Left renal pelvis (tissue), 4 donors: ENCODE data around the gene SCARF2. TPM values are rescaled to one million over a fixed set of nuclear protein-coding genes. Genes with fewer than 3 reads are reported as not detected.
"Not testable (repeated sequence)": the region's sequence is repeated elsewhere in the genome, so short reads cannot be mapped to it uniquely, and the experiment has no call there.

Experiments used
- DNase-seq, 4 donors: peaks; one replicate each; pipeline ENCODE4 v3.0.0-alpha.2; 2013; ENCODE audit warnings: low read depth in 4 of 4, low spot score in 3 of 4
- polyA plus RNA-seq, 4 donors: library from polyadenylated mRNA; unstranded; fragments of 120-200 nt; gene quantifications; one replicate each; pipeline ENCODE4 v1.2.1, GENCODE V29; 2013; ENCODE audit not compliant: insufficient read length in 4 of 4

SCARF2 gene
- polyA plus RNA-seq, 4 donors: 15.6 to 39.7 (median 22.4) TPM

GRCh38 chr22:20415241-20415640 lies 22.4 kb downstream of the SCARF2 start:
- not testable (repeated sequence) for DNase-seq

DNA sequence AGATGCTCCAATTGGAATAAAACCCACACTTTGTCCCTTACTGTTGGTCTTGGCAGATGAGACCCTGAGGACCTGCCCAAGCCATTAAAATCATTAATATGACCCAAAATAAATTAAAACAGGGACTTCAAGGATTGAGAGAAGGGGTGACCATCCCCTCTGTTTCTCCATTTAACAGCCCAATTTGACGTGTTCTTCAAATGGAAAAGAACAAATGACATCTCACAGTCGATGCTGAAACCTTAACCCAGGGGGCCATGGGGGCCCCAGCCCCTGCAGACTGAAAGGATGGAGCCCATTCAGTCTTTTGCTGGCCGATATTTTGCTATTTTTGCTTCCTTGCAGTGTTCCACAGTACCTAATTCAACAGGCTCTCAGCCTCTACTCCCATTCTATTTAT lies 23.2 kb downstream of the SCARF2 start:
- no peak for DNase-seq

- no peak for DNase-seq
Observed at GRCh38 chr22:20414059-20414440, 23.6 kb downstream of the SCARF2 start.

GRCh38 chr22:20413217-20414058 lies 24.2 kb downstream of the SCARF2 start:
- DNase-seq: no peak

DNA sequence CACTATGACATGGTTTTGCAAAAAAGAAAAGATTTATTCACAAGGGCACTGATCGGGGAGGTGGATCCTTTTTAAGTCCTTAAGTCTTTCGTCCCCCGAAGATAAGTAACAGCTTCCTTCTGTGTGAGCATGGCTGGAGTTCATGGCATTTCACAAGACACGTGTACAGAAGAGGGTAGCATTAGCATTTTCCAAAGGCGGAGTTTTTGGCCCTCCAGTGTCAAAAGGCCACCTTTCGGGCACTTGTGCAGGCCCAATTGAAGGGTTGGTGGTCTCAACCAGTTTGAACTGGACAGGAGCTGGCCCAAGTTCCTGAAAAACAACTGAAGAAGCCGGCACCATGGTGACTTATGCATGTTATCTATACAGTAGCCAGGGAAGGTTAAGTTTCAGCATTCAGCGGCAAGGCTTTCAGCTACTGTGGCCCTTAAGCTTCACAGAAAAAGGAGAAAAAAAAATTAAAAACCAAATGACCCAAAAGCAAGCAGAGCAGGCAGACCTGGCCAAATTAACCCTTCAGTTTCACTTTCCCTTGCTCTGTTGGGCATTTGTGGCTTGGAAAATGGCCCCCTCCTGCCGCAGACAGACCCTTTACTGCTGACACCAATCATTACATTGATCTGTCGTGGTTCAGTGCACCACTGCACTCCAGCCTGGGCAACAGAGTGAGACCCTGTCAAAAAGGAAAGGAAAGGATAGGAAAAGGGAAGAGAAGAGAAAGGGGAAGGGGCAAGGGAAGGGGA lies 25.0 kb downstream of the SCARF2 start:
- no peak for DNase-seq

DNA sequence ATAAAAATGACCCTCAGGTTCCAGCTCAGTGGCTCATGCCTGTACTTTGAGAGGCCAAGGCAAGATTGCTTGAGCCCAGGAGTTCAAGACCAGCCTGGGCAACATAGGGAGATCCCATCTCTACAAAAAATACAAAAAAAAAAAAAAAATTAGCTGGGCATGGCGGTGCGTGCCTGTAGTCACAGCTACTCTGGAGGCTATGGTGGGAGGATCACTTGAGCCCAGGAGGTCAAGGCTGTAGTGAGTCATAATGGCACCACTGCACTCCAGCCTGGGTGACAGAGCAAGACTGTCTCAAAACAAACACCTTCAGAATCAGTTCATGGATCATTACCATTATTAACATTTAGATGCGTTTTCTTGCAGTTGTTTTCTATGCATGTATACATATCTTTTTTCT lies 28.2 kb downstream of the SCARF2 start:
- DNase-seq: not testable (repeated sequence)

- no peak for DNase-seq
Observed at GRCh38 chr22:20408891-20409290, 28.7 kb downstream of the SCARF2 start.

GRCh38 chr22:20407829-20408228 lies 29.8 kb downstream of the SCARF2 start:
- DNase-seq: no peak

DNA sequence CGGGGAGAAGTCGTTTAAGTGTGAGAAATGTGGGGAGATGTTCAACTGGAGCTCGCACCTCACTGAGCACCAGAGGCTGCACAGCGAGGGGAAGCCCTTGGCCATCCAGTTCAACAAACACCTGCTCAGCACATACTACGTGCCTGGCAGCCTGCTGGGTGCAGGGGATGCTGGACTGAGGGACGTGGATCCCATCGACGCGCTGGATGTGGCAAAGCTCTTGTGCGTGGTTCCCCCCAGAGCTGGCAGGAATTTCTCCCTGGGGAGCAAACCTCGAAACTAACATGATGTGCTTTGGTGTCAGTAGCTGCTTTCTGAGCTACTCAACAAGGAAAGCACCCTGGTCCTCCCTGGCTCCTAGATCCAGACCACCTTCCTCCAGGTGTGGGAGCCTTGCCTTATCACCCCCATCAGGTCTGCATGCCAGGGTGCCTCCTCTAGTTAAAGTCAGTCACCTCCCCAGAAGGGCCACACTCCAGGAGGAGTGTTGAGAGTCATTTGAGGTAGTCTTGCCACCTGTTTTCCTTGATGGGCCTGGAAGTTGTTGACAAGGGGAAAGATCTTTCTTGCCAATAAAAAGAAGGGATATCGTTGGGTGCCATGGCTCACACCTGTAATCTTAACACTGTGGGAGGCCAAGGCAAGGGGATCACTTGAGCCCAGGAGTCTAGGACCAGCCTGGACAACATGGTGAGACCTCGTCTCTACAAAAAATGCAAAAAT lies 30.8 kb downstream of the SCARF2 start:
- DNase-seq: no peak

GRCh38 chr22:20405931-20406685 lies 31.5 kb downstream of the SCARF2 start:
- no peak for DNase-seq

DNA sequence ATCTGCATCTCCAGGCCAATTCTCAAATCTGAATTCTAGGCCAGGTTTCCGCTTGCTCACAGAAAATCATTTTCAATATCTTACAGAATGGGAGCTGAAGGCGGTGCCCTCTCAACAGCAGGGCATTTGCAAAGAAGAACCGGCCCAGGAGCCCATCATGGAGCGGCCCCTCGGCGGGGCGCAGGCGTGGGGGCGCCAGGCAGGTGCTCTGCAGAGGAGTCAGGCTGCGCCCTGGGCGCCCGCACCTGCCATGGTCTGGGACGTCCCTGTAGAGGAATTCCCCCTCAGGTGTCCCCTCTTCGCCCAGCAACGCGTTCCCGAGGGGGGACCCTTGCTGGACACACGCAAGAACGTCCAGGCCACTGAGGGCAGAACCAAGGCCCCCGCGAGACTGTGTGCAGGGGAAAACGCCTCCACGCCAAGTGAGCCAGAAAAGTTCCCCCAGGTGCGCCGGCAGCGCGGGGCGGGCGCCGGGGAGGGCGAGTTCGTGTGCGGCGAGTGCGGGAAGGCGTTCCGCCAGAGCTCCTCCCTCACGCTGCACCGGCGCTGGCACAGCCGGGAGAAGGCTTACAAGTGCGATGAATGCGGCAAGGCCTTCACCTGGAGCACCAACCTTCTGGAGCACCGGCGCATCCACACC lies 32.2 kb downstream of the SCARF2 start:
- no peak for DNase-seq

DNA sequence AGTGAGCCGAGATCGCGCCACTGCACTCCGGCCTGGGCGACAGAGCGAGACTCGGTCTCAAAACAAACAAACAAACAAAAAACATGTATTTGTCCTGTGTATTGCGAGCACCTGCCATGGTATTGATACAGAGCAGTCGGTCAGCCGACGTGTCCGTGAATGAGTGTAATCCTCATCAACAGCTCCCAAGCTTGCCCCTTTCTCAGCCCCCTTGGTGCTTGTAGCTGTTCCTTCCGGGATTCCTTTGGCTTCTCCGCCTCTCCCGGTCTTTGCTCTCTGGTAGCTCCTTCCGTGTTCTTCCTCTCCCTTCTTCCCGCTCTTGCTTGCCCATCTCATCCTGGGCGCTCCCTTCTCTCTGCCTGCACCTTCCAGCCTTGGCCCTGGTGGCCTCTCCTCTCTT lies 32.7 kb downstream of the SCARF2 start:
- DNase-seq: no peak

DNA sequence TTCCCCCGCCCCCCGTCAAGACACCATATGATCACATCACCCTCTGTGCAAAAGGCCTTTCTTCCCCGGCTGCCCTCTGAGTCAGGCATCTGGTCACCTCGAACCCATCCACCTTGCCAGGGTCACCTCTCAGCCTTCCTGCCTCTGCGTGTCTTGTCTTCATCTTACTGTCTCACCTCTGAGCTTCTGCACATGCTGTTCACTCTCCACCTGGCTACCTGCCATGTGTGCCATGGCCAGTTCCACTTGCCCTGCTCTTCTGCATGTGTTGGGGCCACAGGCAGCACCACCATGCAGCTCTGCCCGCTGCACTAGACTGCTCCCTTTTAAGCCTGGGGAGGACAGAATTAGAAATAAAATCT lies 33.9 kb downstream of the SCARF2 start:
- DNase-seq: no peak

- no peak for DNase-seq
Observed at GRCh38 chr22:20402960-20403778, 34.5 kb downstream of the SCARF2 start.

DNA sequence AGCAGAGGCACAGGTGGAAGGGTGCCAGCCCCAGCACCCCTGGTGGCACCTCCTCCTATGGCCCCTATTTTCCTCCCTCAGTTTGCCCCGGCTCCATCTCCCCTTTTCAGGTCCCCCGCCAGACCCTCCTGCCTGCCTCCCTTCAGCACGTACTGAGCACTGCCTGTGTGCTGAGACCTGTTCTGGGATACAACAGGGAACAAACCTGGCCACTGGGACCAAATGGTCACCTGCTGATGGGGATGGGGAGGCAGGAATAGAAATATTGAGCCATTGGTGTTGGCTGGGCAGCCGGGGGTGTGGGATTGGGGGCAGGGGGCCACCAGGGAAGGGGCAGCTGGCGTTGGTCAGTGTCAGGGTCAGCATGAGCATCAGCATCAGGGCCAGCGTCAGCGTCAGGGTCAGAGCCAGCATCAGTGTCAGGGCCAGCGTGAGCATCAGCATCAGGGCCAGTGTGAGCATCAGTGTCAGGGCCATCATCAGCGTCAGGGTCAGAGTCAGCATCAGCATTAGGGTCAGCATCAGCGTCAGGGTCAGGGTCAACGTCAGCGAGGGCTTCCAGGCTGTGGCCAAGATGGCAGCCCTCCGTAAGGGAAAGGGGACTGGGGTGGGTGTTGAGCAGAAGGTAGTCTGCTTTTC lies 36.1 kb downstream of the SCARF2 start:
- no peak for DNase-seq

DNA sequence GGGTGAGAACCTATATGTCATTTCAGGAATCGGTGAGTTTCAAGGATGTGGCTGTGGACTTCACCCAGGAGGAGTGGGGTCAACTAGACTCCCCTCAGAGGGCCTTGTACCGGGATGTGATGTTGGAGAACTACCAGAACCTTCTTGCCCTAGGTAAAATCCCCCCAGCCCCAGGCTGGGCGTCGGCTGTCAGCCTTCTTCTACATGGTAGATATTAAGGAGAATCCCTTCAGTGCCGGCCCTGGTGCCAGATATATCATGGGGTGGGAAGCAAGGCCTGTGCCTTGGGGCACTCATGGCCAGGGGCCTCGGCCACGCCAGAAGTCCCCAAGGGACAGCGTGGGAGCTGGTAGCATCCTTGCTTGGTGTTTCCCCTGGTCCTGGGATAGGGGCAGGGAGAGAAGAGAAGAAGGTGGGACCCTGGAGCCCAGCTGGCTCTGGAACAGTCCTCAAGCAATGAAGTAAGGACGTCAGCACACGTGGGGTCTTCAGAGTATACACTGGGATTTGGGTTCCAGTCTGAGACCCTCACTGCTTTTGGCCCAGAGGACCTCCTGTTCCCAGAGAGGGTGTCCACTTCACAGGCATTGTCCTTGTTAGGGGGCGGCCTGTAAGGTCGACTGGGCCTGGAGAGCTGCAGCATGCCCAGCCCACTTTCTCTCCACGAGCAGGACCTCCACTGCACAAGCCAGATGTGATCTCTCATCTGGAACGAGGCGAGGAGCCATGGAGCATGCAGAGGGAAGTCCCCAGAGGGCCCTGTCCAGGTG lies 36.8 kb downstream of the SCARF2 start:
- DNase-seq: no peak

DNA sequence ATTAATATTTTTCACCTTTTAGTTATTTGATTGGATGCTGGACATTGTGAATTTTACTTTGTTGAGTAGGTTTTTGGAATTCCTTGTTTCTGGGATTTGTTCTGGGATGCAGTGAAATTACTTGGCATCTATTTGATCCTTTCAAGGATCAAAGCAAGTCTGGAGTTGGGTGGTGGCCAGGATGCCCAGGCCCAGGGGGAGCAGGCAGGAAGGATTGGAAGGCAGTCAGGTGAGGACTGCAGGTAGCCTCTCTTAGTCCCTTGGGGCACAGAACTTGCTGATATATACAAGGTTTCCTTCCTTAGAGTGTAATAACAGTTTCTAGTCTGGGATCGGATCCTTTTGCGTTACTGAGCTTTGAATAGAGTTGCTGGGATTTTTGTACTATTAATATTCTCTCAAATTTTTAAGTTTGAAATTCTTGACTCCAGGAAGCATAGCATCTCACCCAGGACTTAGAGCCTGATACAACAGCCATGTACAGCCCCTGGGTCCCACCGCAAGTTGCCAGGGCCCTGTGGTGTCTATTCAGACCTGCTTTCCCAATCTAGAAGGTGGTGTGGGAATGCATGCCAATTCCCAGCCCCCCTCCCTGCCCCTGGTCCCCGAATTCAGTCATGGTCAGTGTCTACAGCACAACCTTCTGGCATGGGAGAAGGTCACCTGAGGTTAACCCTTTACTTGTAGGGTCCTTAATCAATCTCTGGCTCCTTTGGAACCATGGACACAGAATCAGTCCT lies 37.6 kb downstream of the SCARF2 start:
- DNase-seq: no peak
